ENCODE data around the gene CATSPERZ.

Gene CATSPERZ

GRCh38 chr11:64341429-64341828 lies 41.3 kb downstream of the CATSPERZ start:
- no peak for DNase-seq (ENCODE audit: low read depth in 2 of 2)

GRCh38 chr11:64341851-64342791 lies 42.0 kb downstream of the CATSPERZ start:
- peak; percentile 85 to 89 for DNase-seq (ENCODE audit: low read depth in 2 of 2)

- no peak for DNase-seq (ENCODE audit: low read depth in 2 of 2)
Observed at GRCh38 chr11:64342869-64343745, 42.9 kb downstream of the CATSPERZ start.

GRCh38 chr11:64343767-64344559 lies 43.8 kb downstream of the CATSPERZ start:
- DNase-seq (ENCODE audit: low read depth in 2 of 2): no peak

GRCh38 chr11:64344787-64345186 lies 44.6 kb downstream of the CATSPERZ start:
- DNase-seq (ENCODE audit: low read depth in 2 of 2): no peak

GRCh38 chr11:64347193-64347867 lies 47.2 kb downstream of the CATSPERZ start:
- no peak for DNase-seq (ENCODE audit: low read depth in 2 of 2)

GRCh38 chr11:64348383-64349024 lies 48.3 kb downstream of the CATSPERZ start:
- DNase-seq (ENCODE audit: low read depth in 2 of 2): no peak

GRCh38 chr11:64349025-64349387 lies 48.8 kb downstream of the CATSPERZ start:
- DNase-seq (ENCODE audit: low read depth in 2 of 2): no peak

- DNase-seq (ENCODE audit: low read depth in 2 of 2): no peak
Observed at GRCh38 chr11:64349404-64349803, 49.2 kb downstream of the CATSPERZ start.

GRCh38 chr11:64351136-64351631 lies 51.0 kb downstream of the CATSPERZ start:
- no peak for DNase-seq (ENCODE audit: low read depth in 2 of 2)

- no peak for DNase-seq (ENCODE audit: low read depth in 2 of 2)
Observed at GRCh38 chr11:64352099-64352994, 52.2 kb downstream of the CATSPERZ start.

- no peak for DNase-seq (ENCODE audit: low read depth in 2 of 2)
Observed at GRCh38 chr11:64352995-64353714, 53.0 kb downstream of the CATSPERZ start.

- no peak for DNase-seq (ENCODE audit: low read depth in 2 of 2)
Observed at GRCh38 chr11:64353715-64354506, 53.8 kb downstream of the CATSPERZ start.

Measured in stimulated activated CD8-positive, alpha-beta memory T cell treated with anti-CD3 and anti-CD28 coated beads, Interleukin-15, amount 100 ng/mL, for 48 hours (primary cell).